DOHH2 (cell line): ENCODE measurements around the gene TBC1D24.
A peak's percentile ranks its signal among the peaks of the same experiment; 100 is the strongest.

Experiments
- H3F3A ChIP-seq: fragments of 200-600 bp; sonication (generic), shearing (Covaris generic); 2 replicates; pipeline ENCODE4 v1.6.0; 2016; ENCODE audit warnings: antibody characterized with exemption, mild to moderate bottlenecking; ENCODE audit not compliant: control insufficient read depth, insufficient read depth
- H3K27ac ChIP-seq: fragments of 200-600 bp; sonication (generic); 2 replicates; pipeline ENCODE4 v1.5.1; 2014; ENCODE audit warnings: low read depth, mild to moderate bottlenecking, low read length, moderate library complexity
- H3K27me3 ChIP-seq: fragments of 200-600 bp; sonication (generic); 2 replicates; pipeline ENCODE4 v1.6.1; 2014; ENCODE audit warnings: mild to moderate bottlenecking, low read length, mixed read lengths; ENCODE audit not compliant: control insufficient read depth
- H3K36me3 ChIP-seq: fragments of 200-600 bp; sonication (generic); 2 replicates; pipeline ENCODE4 v1.6.1; 2014; ENCODE audit warnings: mild to moderate bottlenecking, low read length, moderate library complexity, mixed read lengths; ENCODE audit not compliant: control insufficient read depth
- H3K4me1 ChIP-seq: fragments of 200-600 bp; sonication (generic); 2 replicates; pipeline ENCODE4 v1.6.1; 2014; ENCODE audit warnings: mild to moderate bottlenecking, low read length, mixed read lengths; ENCODE audit not compliant: control insufficient read depth
- H3K4me2 ChIP-seq: fragments of 200-600 bp; sonication (generic); 2 replicates; pipeline ENCODE4 v1.6.0; 2014; ENCODE audit warnings: mild to moderate bottlenecking, low read length, moderate library complexity
- H3K4me3 ChIP-seq: fragments of 200-600 bp; sonication (generic); 2 replicates; pipeline ENCODE4 v1.5.1; 2014; ENCODE audit warnings: mild to moderate bottlenecking, low read length, mixed read lengths
- H3K79me2 ChIP-seq: fragments of 200-600 bp; sonication (generic); 2 replicates; pipeline ENCODE4 v1.6.1; 2014; ENCODE audit warnings: mild to moderate bottlenecking, low read length, mixed read lengths; ENCODE audit not compliant: control insufficient read depth
- H3K9me2 ChIP-seq: fragments of 200-600 bp; sonication (generic); replicated peaks from 2 replicates; pipeline ENCODE4 v1.6.1; 2014; ENCODE audit warnings: mild to moderate bottlenecking, low read length, mixed read lengths; ENCODE audit not compliant: control insufficient read depth
- H3K9me3 ChIP-seq: fragments of 200-600 bp; sonication (generic); 2 replicates; pipeline ENCODE4 v1.6.1; 2014; ENCODE audit warnings: antibody characterized with exemption, low read length, mixed read lengths; ENCODE audit not compliant: control insufficient read depth, insufficient read depth
- H4K20me1 ChIP-seq: fragments of 200-600 bp; sonication (generic); 2 replicates; pipeline ENCODE4 v1.6.0; 2014; ENCODE audit warnings: low read depth, mild to moderate bottlenecking, antibody characterized with exemption, low read length, moderate library complexity; ENCODE audit not compliant: control insufficient read depth, insufficient read depth
- CTCF ChIP-seq: fragments of 200-600 bp; sonication (generic); IDR thresholded peaks from one replicate; pipeline ENCODE4 v1.5.1; 2014; ENCODE audit warnings: antibody characterized with exemption, mild to moderate bottlenecking, low read depth, low read length; ENCODE audit not compliant: poor library complexity, severe bottlenecking
- EZH2phosphoT487 ChIP-seq: fragments of 200-600 bp; sonication (generic); IDR thresholded peaks from 2 replicates; pipeline ENCODE4 v1.6.1; 2017; ENCODE audit warnings: borderline replicate concordance, mild to moderate bottlenecking, antibody characterized with exemption, low read length, moderate library complexity, mixed read lengths

Gene TBC1D24

GRCh38 chr16:2474877-2475412 is at the start of gene TBC1D24:
Gene TBC1D24 (plus strand): TSS chr16:2475127. CDS start chr16:2496149, 21,022 bp downstream.
- Histone ChIP-seq H3K9me3 (no peaks in the 10 kb centered on the region), H4K20me1 (peaks cover 21% of the 10 kb centered on the region; the same call in 1 of the 2 replicates), H3K4me2 (peak within 1 kb of the TSS; percentile 92), H3K27ac (peak within 1 kb of the TSS; percentile 84), H3K79me2 (peaks cover 71% of the 10 kb centered on the region), H3K4me1 (peaks cover 52% of the 10 kb centered on the region), H3F3A (peaks cover 10% of the 10 kb centered on the region), H3K36me3 (peaks cover 8% of the 10 kb centered on the region), H3K4me3 (peak within 1 kb of the TSS; percentile 97), H3K27me3 (no peaks in the 10 kb centered on the region), H3K9me2 (no peaks in the 10 kb centered on the region)
- TF ChIP-seq EZH2phosphoT487, result no peak
- no peak for TF ChIP-seq CTCF

- Histone ChIP-seq H3K27me3 (no peaks in the 10 kb centered on the region), H3K27ac (no peak overlapping the region), H3K4me3 (no peak overlapping the region), H3K79me2 (peaks cover 17% of the 10 kb centered on the region), H3K36me3 (peaks cover 16% of the 10 kb centered on the region), H3F3A (peaks cover 5% of the 10 kb centered on the region), H4K20me1 (peaks cover 6% of the 10 kb centered on the region; the same call in 1 of the 2 replicates), H3K9me3 (no peaks in the 10 kb centered on the region), H3K9me2 (no peaks in the 10 kb centered on the region), H3K4me1 (peaks cover 25% of the 10 kb centered on the region), H3K4me2 (no peak overlapping the region)
- TF ChIP-seq EZH2phosphoT487, result no peak
- TF ChIP-seq CTCF, result no peak
Measured at GRCh38 chr16:2425825-2426430, 49.0 kb upstream of the TBC1D24 start.

GRCh38 chr16:2426941-2427361 is 48.0 kb upstream of the TBC1D24 start:
- no peak overlapping the region for H3K27ac ChIP-seq
- peaks cover 11% of the 10 kb centered on the region; the same call in 1 of the 2 replicates for H4K20me1 ChIP-seq
- H3K9me2 ChIP-seq, result no peaks in the 10 kb centered on the region
- H3K79me2 ChIP-seq, result peaks cover 27% of the 10 kb centered on the region
- peaks cover 5% of the 10 kb centered on the region for H3F3A ChIP-seq
- H3K9me3 ChIP-seq, result no peaks in the 10 kb centered on the region
- TF ChIP-seq EZH2phosphoT487, result no peak
- TF ChIP-seq CTCF, result no peak
- peaks cover 30% of the 10 kb centered on the region for H3K4me1 ChIP-seq
- H3K36me3 ChIP-seq, result peaks cover 26% of the 10 kb centered on the region
- no peak overlapping the region for H3K4me2 ChIP-seq
- no peak overlapping the region for H3K4me3 ChIP-seq
- no peaks in the 10 kb centered on the region for H3K27me3 ChIP-seq
